Fibroblast of peridontal ligament (primary cell): Measurements from ENCODE around the gene MAPRE3.
A peak's percentile ranks its signal among the peaks of the same experiment; 100 is the strongest.

Experiments
- DNase-seq: peaks from one replicate; pipeline ENCODE4 v3.0.0-alpha.2; 2010; ENCODE audit errors: extremely low read depth

Gene MAPRE3

GRCh38 chr2:26983746-26984145, 13.3 kb downstream of the MAPRE3 start:
- no peak for DNase-seq

- DNase-seq, result no peak
Measured at GRCh38 chr2:26985807-26986206, 15.4 kb downstream of the MAPRE3 start.

DNA sequence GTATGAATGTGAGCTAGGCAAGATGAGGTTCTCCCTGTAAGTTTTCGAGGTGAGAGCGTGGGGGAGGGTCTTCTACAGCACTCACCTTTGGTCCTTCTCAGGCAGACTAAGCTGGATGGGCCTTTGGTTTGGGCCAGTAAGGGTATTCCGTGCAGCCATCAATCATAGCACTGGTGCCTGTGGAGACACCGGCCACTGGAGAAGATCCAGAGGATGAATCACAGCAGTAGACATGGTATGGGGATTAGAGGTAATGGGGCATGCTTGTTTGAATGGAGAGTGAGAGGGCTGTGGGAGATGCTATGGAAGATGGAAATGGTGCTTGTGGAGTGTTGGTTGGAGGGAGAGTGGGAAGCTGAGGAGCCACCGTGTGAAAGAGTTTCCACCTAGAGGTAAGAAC, 16.1 kb downstream of the MAPRE3 start:
- DNase-seq, result no peak

- DNase-seq, result peak; percentile 59
Measured at GRCh38 chr2:26988058-26988860, 17.8 kb downstream of the MAPRE3 start.

DNA sequence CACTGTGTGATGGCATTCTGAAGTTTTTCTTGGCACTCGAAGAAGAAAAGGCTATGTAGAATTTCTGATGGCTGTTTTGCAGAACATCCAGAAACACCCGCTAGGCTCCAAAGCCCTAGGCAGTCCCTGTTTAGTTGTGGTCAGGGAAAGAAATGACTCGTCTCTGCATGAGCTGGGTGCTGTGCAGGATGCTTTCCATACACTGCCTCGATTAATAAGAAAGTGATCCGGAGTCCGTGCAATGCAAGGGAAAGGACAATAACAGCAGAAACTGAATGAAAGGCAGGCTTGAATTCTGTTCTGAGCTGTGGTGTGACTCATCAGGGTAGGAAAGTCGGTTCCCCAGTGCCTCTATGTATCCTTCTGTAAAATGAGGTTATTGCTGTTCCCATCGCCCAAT, 18.7 kb downstream of the MAPRE3 start:
- DNase-seq, result peak; percentile 8

DNA sequence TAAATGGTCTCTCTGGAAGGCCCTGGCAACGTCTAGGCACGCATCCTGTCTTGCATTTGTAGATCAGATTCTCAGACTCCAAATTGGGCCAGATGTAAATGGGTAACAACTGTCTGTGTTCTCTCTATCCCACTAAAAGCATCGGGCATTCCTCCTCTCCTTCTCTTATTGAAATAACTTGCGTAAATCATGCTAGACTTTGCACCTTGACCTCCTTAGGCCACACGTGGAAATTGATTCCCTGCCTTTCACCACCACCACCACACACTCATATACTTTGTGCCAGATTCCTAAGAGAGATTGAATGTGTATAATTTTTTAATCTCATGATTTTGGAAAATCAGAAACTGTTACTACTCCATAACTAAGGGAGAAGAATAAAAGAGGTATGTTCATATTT, 21.3 kb downstream of the MAPRE3 start:
- DNase-seq, result no peak

- peak; percentile 22 for DNase-seq
Measured at GRCh38 chr2:26993768-26994167, 23.3 kb downstream of the MAPRE3 start.

DNA sequence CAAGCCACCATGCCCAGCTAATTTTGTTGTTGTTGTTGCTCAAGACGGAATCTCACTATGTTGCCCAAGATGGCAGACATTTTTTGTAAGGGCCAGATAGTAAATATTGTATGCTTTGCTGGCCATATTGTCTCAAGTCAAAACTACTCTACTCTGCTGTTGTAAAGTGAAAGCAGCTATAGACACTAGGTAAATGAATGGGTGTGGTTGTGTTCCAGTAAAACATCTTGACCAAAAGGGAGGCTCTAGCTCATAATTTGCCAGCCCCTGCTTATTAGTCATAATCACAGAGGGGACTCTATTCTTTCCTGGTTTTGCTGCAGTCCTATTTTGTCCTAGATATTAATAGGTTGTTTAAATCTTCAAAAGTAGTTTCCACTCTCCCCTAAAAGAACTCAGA, 24.5 kb downstream of the MAPRE3 start:
- no peak for DNase-seq

DNA sequence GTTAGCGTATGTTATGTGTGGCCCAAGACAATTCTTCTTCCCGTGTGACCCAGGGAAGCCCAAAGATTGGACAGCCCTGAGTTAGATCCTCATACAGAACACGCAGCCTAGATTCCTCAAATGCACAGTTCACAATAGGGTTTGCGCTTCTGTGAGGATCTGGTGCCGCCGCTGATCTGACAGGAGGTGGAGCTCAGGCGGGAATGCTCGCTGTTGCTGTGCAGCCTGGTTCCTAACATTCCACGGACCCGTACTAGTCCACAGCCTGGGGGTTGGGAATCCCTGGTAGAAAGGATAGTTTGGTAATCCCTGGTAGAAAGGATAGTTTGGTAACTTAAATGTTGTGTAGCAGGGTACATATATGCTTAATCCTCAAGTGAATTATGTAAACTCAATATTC, 27.0 kb downstream of the MAPRE3 start:
- DNase-seq, result no peak

DNA sequence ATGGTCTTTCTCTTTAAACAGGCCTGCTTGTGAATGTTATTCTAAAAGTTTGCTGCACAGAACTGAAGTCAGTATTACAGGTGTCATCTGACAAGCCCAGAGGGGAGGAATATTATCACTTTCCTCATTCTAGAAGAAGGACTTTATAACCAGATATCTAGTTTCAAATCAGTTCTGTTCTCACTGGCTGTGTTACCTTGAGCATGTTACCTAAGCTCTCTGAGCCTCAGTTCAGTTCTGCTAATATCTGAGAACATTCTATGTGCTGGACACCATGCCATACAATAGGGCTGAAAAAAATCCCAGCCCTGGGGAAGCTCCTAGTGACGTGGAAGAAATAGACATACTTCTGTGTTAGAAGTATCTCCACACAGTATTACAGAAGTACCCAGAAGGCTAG, 27.9 kb downstream of the MAPRE3 start:
- no peak for DNase-seq

GRCh38 chr2:27000228-27000627, 29.8 kb downstream of the MAPRE3 start:
- DNase-seq, result no peak

GRCh38 chr2:27000995-27001394, 30.6 kb downstream of the MAPRE3 start:
- no peak for DNase-seq

- no peak for DNase-seq
Measured at GRCh38 chr2:27001950-27002349, 31.5 kb downstream of the MAPRE3 start.

DNA sequence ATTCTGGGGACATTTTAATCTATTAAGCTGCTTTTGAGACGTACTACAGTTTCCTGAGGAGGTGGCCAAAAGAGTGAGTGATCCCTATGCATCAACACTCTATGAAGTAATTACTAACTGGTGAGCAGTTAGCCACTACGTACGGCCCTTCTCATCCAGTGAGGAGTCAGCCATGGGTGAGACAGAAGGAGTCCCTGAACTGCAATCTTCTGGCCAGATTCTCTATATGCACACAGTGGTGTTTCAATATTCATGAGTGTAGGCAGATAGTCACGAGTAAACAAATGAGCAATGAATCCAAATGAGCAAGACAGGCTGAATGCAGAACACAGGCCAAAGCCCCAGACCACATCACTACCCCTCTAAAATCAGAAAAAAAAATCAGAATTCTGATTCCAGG, 32.6 kb downstream of the MAPRE3 start:
- peak; percentile 5 for DNase-seq

GRCh38 chr2:27003857-27004256, 33.4 kb downstream of the MAPRE3 start:
- peak; percentile 8 for DNase-seq

- no peak for DNase-seq
Measured at GRCh38 chr2:27006602-27007415, 36.4 kb downstream of the MAPRE3 start.

DNA sequence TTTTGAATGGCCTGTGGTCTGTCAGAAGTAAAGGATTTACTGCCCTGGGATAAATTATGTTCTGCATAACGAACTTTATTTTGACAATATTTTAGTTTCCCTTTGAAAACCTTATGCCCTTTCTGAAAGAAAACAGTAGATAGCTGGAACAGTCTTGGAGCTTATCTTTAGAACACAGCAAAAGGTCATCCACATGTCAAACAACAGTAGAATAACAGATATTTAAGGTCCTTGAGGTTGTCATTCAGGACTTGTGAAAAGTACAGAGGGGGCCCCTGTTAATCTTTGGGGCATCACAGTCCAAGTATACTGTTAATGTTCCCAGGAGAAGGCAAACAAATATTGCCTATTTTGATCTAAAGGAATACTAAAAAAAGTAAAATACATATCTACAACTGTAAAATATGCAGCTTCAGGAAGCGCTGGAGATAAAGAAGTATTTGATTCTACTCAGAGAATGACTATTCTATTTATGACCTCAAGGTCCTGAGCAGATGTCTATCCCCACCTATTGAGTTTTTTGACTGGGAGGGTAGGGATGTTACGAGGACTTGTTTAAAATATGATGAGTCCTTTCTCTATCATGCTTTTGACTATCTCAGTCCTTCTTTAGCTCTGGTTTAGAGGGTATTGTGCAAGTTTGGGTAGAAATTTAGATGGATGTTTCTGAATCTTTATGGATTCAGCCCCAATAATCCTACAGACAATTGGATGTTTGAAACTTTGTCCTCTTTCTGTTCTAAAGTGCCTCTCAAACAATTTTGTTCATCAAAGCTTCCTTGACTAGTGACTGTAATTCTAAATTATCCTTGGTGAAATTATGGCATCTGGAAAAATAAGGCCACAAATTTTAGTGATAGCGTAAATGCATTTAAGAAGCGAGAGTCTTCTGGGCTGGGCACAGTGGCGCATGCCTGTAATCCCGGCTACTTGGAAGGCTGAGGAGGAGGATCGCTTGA, 37.3 kb downstream of the MAPRE3 start:
- no peak for DNase-seq

DNA sequence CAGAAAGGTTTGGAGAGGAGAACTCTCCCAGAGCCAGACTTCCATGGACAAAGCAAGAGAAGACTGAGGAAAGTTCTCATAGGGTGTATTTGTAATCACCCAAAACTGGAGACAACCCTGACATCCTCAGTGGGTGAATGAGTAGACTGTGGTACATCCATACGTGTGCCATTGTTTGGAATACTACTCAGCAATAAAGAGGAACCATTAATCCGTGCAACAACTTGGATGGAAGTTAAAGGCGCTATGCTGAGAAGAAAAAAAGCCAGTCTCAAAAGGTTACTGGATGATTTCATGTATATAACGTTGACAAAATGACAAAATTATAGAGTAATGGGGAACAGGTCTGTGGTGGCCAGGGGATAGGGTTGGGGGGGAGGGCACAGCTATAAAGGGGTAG, 38.2 kb downstream of the MAPRE3 start:
- DNase-seq, result no peak

DNA sequence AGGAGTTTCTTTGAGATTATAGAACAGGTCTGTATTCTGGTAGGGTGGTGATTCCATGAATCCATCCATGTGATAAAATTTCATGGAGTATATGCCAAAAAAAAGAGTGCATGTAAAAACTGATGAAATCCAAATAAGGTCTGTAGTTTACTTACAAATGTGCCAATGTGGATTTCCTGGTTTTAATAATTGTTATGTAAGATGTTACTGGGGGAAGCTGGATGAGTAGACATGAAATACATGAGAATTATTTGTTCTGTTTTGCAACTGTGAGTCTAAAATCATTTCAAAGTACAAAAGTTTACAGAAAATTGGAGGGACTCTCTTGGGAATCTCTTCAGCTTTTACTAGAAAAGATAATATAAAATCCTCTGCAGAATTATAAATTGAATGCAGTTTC, 38.6 kb downstream of the MAPRE3 start:
- DNase-seq, result no peak

DNA sequence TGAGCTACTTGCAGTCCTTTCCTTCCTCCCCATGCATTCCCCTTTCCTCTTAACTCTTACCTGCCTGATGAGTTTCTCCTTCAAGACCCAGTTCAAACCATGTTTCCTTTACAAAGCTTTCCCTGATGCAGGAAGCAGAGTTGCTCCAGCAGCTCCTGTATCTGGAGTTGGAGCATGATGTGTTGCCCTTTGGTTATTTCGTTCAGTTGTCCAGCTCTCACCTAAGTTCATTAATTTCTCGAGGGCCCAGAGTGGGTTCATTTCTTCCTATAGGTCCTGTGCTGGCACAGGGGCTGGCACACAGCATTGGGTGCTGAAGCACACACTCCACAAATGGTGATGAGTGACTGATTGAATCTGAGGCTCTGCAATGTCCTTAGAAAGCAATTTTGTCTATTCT, 39.3 kb downstream of the MAPRE3 start:
- no peak for DNase-seq

- DNase-seq, result no peak
Measured at GRCh38 chr2:27010139-27010538, 39.7 kb downstream of the MAPRE3 start.

DNA sequence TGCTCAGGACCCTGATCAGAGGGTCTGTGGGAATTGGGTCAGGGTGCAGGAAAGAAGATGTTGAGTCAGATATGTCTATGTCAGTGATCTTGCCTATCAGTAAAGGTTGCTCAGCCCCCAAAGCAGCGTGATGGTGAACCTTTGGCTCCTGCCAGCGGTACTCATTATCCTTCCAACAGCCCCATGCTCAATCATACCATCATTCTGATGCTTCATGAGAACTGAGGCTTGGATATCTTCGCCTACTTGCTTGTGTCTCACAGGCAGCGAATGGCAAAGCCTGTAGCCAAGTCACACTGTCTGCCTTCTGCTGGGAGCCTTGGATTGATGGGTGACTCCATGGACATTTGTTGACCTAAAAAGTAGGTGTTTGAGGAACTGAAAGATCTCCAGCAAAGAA, 43.3 kb downstream of the MAPRE3 start:
- no peak for DNase-seq
